ENCODE measurements around the gene RNU1-4.
"Not testable (repeated sequence)": the region's sequence is repeated elsewhere in the genome, so short reads cannot be mapped to it uniquely, and the experiment has no call there.

- TF ChIP-seq CTCF, POLR2A (IDR thresholded peaks at IDR 0.05): not testable (repeated sequence)
Observed at GRCh38 chr1:16693449-16694307, 46.6 kb upstream of the RNU1-4 start.

Measured in testis (tissue), 2 donors.